ENCODE data around the gene KCNMA1.

GRCh38 chr10:77680811-77681210 lies 43.2 kb upstream of the KCNMA1 start:
- TF ChIP-seq POLR2A (IDR thresholded peaks at IDR 0.05) (no peak), CTCF (IDR thresholded peaks at IDR 0.05 in 4 of 5, conservative IDR thresholded peaks at IDR 0.05 in 1 of 5) (no peak)
